Activated CD4-positive, alpha-beta T cell treated with anti-CD3 and anti-CD28 coated beads for 48 hours (primary cell): ENCODE data around the gene NT5C3B.
"Not testable (repeated sequence)": the region's sequence is repeated elsewhere in the genome, so short reads cannot be mapped to it uniquely, and the experiment has no call there.

ENCODE experiments used
- DNase-seq: peaks from one replicate; pipeline ENCODE4 v3.0.0-alpha.2; 2020

NT5C3B gene

GRCh38 chr17:41837761-41838538 lies 1.9 kb upstream of the NT5C3B start, which contains the start of gene KLHL10:
Gene KLHL10, plus strand, starts transcription at chr17:41837825. Its CDS starts 108 bp downstream, at chr17:41837933.
- no peak for DNase-seq

DNA sequence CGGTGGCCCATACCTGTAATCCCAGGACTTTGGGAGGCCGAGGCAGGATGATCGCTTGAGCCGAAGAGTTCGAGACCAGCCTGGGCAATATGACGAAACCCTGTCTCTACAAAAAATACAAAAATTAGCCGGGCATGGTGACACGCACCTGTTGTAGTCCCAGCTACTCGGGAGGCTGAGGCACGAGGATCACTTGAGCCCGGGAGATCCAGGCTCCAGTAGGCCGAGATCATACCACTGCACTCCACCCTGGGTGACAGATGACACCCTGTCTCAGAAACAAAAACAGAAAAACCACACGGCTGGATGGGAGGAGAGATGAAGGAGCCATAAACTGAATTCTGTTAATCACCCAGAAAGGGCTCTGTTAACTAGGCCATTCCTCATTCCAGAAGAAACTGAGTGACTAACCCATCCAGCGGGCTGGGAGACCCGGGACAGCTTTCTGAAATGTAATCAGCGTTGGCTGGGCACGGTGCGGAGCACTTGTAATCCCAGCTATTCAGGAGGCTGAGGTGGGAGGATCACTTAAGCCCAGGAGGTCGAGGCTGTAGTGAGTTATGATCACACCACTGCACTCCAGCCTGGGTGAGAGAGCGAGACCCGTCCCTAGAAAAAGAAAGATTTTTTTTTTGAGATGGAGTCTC lies 641 bp upstream of the NT5C3B start:
- no peak for DNase-seq

GRCh38 chr17:41835214-41835799 lies 725 bp downstream of the NT5C3B start:
- DNase-seq, result no peak

GRCh38 chr17:41829961-41830360 lies 6.1 kb downstream of the NT5C3B start:
- DNase-seq, result not testable (repeated sequence)

DNA sequence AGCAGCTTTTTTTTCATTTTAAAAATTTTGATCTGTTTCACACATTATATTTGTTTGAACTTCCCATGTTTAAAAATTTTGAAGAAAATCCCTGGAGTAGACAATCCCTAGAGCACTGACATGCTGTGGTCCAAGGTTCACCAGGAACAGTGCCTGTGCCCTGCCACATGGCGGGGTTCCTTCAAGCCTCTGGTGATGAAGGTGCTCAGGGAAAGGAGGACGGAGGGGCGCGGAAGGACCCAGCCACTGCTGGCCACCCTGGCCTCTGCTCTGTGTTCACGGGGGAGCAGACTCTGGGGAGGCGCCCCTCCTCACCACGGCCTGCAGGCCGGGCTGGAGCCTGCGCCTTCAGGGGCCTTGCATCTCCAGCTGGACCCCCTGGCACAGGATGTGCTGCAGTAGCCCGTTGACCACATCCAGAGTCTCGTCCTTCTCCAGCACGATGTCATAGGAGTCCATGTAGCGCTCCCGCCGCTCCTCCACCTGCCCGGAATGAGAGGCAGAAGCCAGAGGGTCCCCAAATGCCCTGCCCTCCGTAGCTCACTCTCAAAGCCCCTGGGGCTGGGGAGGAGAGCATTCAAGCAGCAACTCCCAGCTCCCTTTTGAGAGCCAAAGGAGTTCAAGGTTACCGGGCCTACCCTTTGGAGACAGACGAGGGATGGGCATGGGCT lies 10.7 kb downstream of the NT5C3B start:
- no peak for DNase-seq

DNA sequence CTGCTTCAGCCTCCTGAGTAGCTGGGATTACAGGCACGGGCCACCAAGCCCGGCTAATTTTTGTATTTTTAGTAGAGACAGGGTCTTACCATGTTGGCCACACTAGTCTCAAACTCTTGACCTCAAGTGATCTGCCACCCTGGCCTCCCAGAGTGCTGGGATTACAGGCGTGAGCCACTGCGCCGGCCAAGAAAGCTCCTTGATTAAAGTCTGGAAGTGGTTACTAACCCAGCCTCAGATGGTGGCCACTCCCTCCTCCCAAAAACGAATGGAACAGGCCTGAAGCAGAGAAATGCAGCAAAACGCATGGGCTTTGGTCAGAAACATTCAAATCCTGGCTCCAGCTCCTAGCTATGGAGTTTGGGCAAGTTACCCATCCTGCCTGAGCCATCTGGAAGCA lies 11.9 kb downstream of the NT5C3B start:
- no peak for DNase-seq

DNA sequence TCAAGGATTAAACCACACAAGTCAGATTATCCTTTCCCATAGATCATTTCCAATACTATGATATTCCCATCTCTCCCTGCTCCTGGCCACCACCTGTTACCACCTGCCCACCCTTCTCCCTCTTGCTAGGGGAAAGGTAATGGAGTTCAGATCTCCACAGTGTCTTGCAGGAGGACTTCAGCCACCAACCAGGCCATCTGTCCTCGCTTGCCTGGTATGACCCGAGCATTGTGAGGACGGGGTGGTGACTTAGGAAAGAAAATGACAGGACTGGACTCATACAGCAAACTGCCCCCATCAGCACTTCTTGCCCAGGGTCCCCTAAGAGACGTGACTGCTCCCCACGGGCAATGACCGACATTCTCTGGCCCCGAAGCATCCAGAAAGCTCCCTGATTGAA lies 12.5 kb downstream of the NT5C3B start:
- DNase-seq, result no peak

- DNase-seq, result no peak
These were observed 12.9 kb downstream of the NT5C3B start for GRCh38 chr17:41823141-41823524.

DNA sequence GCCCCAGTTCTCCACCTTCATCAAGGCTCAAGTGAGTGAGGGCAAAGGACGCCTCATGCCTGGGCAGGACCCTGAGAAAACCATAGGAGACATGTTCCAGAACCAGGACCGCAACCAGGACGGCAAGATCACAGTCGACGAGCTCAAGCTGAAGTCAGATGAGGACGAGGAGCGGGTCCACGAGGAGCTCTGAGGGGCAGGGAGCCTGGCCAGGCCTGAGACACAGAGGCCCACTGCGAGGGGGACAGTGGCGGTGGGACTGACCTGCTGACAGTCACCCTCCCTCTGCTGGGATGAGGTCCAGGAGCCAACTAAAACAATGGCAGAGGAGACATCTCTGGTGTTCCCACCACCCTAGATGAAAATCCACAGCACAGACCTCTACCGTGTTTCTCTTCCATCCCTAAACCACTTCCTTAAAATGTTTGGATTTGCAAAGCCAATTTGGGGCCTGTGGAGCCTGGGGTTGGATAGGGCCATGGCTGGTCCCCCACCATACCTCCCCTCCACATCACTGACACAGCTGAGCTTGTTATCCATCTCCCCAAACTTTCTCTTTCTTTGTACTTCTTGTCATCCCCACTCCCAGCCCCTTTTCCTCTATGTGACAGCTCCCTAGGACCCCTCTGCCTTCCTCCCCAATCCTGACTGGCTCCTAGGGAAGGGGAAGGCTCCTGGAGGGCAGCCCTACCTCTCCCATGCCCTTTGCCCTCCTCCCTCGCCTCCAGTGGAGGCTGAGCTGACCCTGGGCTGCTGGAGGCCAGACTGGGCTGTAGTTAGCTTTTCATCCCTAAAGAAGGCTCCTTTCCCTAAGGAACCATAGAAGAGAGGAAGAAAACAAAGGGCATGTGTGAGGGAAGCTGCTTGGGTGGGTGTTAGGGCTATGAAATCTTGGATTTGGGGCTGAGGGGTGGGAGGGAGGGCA lies 13.6 kb downstream of the NT5C3B start:
- DNase-seq, result no peak

DNA sequence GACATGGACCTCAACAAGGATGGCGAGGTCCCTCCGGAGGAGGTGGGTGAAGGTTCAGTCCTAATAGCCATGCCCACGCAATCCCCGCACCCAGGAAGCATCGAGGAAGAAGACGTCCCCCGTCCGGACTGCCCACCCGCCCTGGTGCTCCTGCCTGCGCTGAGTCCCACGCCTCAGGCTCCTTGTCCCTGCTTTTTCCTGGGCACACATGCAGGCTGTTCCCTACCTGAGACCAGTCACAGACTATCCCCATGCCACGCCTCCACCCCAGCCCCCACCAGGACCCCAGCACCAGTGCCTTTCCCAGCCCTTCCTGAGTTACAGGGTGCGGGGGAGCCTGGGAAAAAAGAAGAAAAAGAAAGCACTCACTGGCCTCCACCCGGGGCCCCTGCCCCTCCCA lies 14.3 kb downstream of the NT5C3B start:
- DNase-seq, result no peak

- DNase-seq, result no peak
These were observed 18.0 kb downstream of the NT5C3B start for GRCh38 chr17:41818024-41818423.

- DNase-seq, result no peak
These were observed 19.3 kb downstream of the NT5C3B start for GRCh38 chr17:41816637-41817320.

DNA sequence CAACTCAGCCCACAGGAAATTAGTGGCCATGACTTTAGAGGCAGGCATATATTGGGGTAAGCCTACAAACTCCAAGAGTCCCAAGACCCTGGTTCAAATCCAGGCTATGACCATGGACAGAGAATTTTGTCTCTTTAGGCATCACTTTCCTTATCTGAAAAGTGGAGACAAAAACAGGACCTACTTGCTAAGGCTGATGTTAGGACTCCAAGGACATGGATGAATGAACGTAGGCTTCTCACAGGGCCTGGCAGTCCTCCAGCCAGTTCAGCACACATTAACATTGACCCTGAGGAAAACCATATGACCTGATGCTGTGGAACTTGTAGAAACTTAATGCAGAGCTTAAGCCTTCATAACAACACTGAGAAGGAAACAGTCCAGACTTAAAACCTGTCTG lies 21.8 kb downstream of the NT5C3B start:
- DNase-seq, result no peak

DNA sequence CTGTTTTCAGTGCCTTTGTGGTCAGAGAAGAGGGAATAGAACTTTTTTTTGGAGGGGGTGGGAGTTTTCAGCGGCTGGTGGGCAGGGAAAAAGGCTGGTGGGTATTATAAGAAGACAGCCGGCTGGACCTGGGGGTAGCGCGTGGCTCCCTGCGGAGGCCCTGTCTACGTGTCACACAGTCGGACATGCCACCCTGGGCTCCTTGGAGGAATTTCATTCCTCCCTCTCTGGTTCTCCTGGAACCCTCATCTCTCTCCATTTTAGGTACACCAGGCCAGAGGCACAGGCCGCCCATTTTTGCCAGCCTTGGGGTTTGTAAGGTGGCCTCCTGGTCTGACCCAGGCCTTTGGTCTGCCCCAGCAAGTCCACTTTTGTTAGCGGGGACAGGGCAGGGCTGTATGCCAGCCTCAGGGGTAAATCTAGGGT lies 22.3 kb downstream of the NT5C3B start:
- DNase-seq, result no peak

DNA sequence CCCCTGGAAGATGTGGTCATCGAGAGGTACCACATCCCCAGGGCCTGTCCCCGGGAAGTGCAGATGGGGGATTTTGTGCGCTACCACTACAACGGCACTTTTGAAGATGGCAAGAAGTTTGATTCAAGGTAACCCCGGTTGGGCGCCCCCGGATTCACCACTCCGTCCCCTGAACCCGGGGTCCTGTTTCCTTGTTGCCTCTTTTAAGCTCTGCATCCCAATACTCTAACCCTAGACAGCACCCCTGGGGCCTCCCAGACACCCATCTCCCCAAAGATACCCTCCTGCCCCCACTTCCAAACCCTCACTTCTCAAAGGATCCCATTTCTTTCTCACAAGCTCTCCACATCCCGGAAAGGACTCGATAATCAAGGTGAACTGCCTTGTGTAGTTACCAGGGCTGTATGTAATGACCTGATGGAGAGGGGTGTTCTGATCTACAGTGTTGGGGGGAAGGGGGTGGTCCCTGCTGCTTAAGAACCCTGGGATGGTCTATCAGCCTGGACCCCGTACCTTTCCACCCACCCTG lies 22.8 kb downstream of the NT5C3B start:
- no peak for DNase-seq

DNA sequence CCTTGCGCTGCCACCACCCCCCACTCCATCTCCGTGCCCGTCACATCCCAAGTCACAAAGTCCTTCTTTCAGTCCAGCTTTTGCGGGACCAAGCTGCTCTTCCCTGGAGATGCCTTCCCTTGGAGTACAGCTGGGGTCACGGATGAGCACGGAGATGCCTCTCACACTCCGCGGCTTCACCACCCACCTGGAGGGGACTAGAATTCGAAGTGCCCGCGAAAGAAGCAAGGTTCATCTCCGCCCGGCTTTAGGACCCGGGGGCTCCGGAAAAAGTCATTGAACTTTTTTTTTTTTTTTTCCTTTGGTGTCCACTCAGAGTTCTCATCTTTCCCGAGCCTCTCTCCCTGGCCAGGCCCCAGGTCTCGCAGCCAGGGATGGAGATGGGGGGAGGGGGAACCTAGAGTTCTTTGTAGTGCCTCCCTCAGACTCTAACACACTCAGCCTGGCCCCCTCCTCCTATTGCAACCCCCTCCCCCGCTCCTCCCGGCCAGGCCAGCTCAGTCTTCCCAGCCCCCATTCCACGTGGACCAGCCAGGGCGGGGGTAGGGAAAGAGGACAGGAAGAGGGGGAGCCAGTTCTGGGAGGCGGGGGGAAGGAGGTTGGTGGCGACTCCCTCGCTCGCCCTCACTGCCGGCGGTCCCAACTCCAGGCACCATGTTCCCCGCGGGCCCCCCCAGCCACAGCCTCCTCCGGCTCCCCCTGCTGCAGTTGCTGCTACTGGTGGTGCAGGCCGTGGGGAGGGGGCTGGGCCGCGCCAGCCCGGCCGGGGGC lies 23.5 kb downstream of the NT5C3B start, which contains the start of gene FKBP10:
Gene FKBP10 (plus strand): TSS at position 624 of the 771 bp plus-strand sequence. CDS start 31 bp downstream, at position 655.
- DNase-seq, result peak; percentile 45

DNA sequence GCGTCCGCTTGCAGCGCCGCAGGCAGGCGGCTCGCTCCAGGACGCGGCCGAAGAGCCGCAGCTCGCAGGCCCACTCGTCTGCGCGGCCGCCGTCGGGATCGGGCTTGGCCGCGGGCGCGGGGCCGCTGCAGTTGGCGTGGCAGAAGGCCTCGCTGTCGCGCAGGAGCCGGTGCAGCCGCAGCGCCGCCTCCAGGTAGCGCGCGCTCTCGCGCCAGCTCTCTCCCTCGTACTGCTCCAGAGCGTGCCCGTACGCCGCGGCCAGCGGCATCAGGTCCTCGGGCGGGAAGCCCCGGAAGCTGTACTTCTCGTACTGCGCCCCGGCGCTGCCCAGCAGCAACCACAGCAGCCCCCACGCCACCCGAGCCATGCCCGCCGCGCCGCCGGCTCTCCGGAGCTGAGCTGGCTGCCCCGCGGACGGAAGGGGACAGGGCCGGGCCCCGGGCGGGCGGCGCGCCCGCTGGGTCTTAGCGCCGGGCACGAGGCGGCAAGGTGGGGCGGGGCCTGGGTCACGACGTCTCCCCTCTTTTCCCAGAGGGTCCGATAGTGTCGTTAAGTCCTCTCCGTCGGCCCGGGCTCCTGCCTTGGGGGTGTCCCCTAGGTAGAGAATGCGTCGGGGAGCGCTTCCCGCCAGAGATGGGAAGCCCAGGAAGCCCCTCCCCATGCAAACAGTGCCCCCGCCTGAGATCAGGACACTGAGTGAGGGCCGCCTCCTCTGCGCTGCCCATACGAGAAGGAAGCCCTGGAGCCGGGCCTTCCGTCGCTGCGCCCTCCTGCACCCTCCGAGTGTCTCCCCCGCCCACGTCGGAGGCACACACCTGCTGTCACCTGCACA lies 24.3 kb downstream of the NT5C3B start, which contains the start of gene P3H4:
Gene P3H4 (minus strand): TSS at position 401 of the 832 bp plus-strand sequence. CDS start 34 bp downstream, at position 367.
- DNase-seq, result peak; percentile 79

GRCh38 chr17:41810659-41811548 lies 25.1 kb downstream of the NT5C3B start:
- no peak for DNase-seq
